Measurements from ENCODE around the gene RHBDF2. TPM values are rescaled to one million over a fixed set of nuclear protein-coding genes. Genes with fewer than 3 reads are reported as not detected.
"Not testable (repeated sequence)": the region's sequence is repeated elsewhere in the genome, so short reads cannot be mapped to it uniquely, and the experiment has no call there.

The RHBDF2 gene
- total RNA-seq, 1 donor from 2014 or later, result 47.8 TPM

- TF ChIP-seq, protein P1, sequence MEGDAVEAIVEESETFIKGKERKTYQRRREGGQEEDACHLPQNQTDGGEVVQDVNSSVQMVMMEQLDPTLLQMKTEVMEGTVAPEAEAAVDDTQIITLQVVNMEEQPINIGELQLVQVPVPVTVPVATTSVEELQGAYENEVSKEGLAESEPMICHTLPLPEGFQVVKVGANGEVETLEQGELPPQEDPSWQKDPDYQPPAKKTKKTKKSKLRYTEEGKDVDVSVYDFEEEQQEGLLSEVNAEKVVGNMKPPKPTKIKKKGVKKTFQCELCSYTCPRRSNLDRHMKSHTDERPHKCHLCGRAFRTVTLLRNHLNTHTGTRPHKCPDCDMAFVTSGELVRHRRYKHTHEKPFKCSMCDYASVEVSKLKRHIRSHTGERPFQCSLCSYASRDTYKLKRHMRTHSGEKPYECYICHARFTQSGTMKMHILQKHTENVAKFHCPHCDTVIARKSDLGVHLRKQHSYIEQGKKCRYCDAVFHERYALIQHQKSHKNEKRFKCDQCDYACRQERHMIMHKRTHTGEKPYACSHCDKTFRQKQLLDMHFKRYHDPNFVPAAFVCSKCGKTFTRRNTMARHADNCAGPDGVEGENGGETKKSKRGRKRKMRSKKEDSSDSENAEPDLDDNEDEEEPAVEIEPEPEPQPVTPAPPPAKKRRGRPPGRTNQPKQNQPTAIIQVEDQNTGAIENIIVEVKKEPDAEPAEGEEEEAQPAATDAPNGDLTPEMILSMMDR (IDR thresholded peaks at IDR 0.05), result no peak
- ATAC-seq (no peak), DNase-seq (no peak)
- Histone ChIP-seq H3K36me3 (no peaks in the 10 kb centered on the region), H3K9me3 (no peaks in the 10 kb centered on the region), H3K27me3 (ENCODE audit: low read depth) (no peaks in the 10 kb centered on the region), H3K4me1 (peaks cover 36% of the 10 kb centered on the region), H3K4me3 (no peak overlapping the region), H3K27ac (no peak overlapping the region)
- intact Hi-C loops (cut with DNase I), result no loop called here
These were observed 11.4 kb upstream of the RHBDF2 start for GRCh38 chr17:76512366-76513305.

DNA sequence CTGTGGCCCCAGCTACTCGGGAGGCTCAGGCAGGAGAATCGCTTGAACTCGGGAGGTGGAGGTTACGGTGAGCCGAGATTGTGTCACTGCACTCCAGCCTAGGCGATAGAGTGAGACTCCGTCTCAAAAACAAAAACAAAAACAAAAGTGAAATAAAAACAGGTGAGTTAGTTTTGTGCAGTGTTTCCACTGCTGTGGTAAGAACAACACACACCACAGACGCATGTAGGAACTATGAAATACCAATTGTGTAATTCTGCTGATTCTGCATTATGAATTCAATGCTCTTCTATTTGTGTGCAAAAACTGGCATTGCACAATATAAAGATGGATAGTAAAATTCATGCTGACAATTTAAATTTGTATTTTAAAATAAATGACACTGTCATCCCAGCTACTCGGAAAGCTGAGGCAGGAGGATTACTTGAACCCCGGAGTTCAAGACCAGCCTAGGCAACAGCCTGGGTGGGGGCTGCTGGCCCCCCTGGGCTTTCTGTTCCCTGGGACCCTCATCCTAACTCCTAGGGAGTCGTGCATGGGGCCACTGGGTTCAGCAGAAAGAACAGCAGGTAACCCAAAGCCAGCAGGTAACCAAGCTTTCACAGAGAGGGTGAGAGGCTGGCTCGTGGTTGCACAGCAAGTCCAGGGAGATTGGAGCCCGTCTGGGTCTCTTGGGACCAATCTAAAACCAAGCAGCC lies 10.6 kb upstream of the RHBDF2 start:
- intact Hi-C loops (cut with DNase I), result no loop called here
- DNase-seq (no peak), ATAC-seq (no peak)
- Histone ChIP-seq H3K4me1 (peaks cover 36% of the 10 kb centered on the region), H3K36me3 (no peaks in the 10 kb centered on the region), H3K9me3 (no peaks in the 10 kb centered on the region), H3K27ac (no peak overlapping the region), H3K27me3 (ENCODE audit: low read depth) (no peaks in the 10 kb centered on the region), H3K4me3 (no peak overlapping the region)
- TF ChIP-seq, protein P1 (IDR thresholded peaks at IDR 0.05), result no peak

DNA sequence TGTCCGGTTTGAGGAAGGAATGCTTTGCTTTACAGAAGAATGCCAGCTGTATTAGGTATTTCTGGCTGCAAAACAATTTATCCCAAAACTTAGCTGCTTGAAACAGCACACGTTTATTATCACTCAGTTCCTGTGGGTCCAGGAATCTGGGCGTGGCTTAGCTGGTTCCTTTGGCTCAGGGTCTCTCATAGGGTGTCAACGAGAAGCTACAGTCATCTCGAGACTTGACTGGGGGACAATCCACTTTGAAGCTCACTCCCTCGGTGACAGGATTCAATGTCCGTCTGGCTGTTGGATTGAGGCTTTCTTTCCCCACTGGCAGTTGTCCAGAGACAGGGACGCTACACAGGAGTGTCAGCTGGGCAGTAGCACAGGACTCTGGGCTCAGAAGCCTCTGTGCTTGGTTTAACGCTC lies 9.6 kb upstream of the RHBDF2 start:
- Histone ChIP-seq H3K27me3 (ENCODE audit: low read depth) (no peaks in the 10 kb centered on the region), H3K36me3 (no peaks in the 10 kb centered on the region), H3K4me3 (no peak overlapping the region), H3K27ac (no peak overlapping the region), H3K9me3 (no peaks in the 10 kb centered on the region), H3K4me1 (peaks cover 36% of the 10 kb centered on the region)
- no peak for ATAC-seq
- TF ChIP-seq, protein P1 (IDR thresholded peaks at IDR 0.05), result no peak
- intact Hi-C loops (cut with DNase I), result no loop called here
- no peak for DNase-seq

- intact Hi-C loops (cut with DNase I), result loop anchor here (5.0 kb wide), 1 partner anchor 41 kb away; the partner anchor contains the start of gene AANAT
- peaks cover 23% of the 10 kb centered on the region for H3K4me1 ChIP-seq
- H3K27me3 ChIP-seq (ENCODE audit: low read depth); ATAC-seq; H3K9me3 ChIP-seq; DNase-seq; H3K4me3 ChIP-seq; H3K27ac ChIP-seq; H3K36me3 ChIP-seq: not testable (repeated sequence)
These were observed 7.3 kb upstream of the RHBDF2 start for GRCh38 chr17:76508472-76509063.

DNA sequence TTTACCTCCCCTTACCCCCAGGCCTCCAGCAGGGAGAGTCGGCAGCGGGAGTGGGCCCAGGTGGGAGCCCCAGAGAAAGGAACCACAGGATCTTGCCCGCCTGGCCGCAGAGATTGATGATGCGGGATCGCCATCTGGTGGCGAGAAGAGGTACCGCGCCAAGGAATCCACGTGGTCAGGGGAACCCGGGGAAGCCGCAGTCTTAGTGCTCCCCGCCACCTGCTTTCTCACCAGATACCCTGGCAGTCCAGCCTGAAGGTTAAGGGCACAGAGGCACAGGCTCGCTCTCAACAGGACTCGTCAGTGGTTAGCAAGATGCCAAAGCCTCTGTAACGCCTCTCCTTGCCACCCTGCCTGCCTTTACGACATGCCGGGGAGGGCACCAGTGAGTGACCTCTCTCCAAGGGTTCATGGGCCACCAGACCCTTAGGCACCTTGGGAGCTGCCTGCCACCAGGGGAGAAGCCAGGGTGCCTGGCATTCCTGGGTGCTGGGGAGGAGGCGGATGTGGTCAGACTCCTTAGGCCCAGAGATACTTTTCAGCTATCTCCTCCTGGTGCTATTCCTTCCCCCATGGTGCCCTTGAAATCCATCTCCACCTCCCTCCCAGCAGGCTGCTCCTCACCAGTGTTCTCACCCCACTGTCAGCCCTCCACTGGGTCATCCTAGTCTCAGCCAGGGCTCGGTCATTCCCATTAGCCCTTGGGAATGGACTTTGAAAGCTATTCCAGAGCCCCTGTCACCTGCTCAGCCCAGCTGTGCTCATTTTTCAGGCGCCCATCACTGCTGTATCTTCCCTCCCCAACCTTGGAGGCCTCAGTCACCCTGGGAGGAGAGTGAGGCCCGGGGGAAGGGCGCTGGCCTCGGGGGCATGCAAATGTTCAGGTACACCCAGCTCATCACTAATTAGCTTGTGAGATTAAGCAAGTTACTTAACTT lies 5.5 kb upstream of the RHBDF2 start:
- peak; percentile 83 for ATAC-seq
- intact Hi-C loops (cut with DNase I), result loop anchor here (5.0 kb wide), 1 partner anchor 39 kb away; the partner anchor contains the start of gene AANAT

More for the DNA sequence above, 5.5 kb upstream of the RHBDF2 start:
- no peaks in the 10 kb centered on the region for H3K9me3 ChIP-seq
- no peak overlapping the region for H3K27ac ChIP-seq
- TF ChIP-seq, protein P1 (IDR thresholded peaks at IDR 0.05), result peak; percentile 97
- peak; percentile 86 for DNase-seq
- no peaks in the 10 kb centered on the region for H3K27me3 ChIP-seq (ENCODE audit: low read depth)
- peaks cover 25% of the 10 kb centered on the region for H3K4me1 ChIP-seq
- H3K4me3 ChIP-seq, result no peak overlapping the region
- H3K36me3 ChIP-seq, result no peaks in the 10 kb centered on the region

Measured in lower lobe of right lung (tissue), 2 donors.